HG03460 (cell line): Measurements from ENCODE around the gene LRP6.
"Not testable (repeated sequence)": the region's sequence is repeated elsewhere in the genome, so short reads cannot be mapped to it uniquely, and the experiment has no call there.

Experiments used
- ATAC-seq: cut with Tn5 transposase; IDR thresholded peaks from one replicate; pipeline ENCODE4 v1.9.1; 2021; ENCODE audit not compliant: unreplicated experiment

LRP6 gene

DNA sequence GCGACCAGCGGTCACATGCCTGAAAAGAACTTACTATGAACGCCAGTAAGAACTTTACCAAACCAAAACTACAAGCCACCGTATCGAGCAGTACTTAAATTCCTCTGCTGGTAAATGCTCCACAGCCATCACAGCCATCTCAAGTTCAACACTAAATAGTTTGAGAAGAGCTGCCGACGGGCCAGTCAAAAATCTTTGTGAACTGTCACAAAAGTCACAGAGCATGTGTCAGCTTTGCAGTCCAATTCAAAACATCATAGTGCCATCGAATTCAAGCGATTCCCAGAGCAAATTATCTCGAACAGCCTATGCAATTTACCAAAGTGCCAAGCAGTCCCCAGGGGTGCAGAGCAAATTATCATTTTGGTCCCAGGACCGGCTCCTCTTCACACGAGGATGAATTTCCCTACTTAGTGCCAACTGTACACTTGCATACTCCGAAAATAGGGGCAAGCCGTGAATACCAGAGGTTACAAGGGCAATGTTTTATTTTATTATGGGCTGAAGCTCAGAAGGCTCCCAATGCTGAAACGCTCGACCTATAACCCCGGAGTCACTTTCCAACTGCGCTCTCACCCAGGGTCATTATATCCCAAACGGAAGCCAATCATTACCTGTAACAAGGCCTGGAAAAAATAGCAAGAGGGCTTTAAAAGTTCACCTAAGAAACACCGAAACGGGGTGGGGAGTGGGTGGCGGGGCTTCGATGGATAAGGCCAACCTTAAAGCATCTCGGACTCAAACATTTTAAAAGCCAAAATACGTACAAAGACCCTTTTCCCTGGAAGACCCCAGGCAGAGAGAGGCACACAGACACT, 1.1 kb downstream of the LRP6 start:
- ATAC-seq, result no peak

DNA sequence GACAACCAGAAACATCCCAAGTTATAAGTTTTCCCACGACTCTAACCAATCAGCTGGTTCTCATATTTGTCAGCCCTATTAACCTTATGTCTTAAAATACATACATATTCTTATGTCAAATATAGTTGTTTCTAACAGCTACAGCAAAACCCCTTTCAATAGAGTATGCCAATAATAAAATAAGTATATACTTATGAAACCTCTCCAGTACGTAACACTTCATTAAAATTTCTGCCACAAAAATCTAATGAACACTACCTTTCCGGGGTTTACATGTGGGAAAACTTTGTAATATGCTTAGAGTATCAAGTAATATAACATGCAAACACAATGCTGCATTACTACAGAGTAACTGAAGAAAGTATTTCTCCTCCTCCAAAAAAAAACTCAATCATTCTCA, 1.8 kb downstream of the LRP6 start:
- ATAC-seq, result no peak

DNA sequence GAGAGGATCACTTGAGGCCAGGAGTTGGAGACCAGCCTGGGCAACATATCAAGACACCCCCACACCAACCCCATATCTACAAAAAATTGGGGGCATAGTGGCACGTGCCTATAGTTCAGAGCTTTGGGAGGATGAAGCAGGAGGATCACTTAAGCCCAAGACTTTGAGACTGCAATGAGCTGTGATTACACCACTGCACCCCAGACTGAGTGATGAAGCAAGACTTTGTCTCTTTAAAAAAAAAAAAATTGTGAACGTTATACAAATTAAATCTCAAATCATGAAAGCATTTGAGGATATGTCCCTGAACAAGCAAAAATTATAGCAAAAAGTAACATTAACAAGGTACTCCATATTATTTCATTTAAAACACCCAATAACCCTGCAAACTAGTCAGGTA, 2.9 kb downstream of the LRP6 start:
- no peak for ATAC-seq

DNA sequence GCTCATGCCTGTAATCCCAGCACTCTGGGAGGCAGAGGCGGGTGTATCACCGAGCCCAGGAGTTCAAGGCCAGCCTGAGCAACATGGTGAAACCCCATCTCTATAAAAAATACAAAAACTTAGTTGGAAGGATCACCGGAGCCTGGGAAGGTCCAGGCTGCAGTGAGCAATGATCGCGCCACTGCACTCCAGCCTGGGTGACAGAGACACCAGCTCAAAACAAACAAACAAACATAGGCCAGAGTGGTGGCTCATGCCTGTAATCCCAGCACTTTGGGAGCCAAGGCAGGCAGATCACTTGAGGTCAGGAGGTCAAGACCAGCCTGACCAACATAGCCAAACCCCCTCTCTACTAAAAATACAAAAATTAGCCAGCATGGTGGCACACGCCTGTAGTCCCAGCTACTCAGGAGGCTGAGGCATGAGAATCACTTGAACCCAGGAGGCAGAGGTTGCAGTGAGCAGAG, 10.5 kb downstream of the LRP6 start:
- ATAC-seq, result not testable (repeated sequence)

DNA sequence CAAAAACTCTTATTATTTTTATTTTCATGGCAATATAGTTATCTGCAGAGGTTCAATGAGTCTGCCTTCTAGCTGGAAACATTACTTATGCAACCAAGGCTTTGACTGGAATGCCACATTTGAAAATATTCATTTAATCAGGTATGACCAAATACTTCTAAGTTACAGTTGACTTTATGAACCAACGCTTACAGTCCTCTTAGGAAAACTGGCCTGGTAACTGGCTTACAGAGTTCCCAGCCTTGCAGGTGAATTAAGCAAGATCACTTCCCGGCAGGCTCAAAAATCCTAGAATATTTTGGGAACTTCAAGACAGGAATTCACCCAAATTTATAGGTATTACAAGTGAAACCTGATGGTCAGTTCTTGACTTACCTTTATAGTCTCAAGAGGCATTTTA, 12.3 kb downstream of the LRP6 start:
- no peak for ATAC-seq

DNA sequence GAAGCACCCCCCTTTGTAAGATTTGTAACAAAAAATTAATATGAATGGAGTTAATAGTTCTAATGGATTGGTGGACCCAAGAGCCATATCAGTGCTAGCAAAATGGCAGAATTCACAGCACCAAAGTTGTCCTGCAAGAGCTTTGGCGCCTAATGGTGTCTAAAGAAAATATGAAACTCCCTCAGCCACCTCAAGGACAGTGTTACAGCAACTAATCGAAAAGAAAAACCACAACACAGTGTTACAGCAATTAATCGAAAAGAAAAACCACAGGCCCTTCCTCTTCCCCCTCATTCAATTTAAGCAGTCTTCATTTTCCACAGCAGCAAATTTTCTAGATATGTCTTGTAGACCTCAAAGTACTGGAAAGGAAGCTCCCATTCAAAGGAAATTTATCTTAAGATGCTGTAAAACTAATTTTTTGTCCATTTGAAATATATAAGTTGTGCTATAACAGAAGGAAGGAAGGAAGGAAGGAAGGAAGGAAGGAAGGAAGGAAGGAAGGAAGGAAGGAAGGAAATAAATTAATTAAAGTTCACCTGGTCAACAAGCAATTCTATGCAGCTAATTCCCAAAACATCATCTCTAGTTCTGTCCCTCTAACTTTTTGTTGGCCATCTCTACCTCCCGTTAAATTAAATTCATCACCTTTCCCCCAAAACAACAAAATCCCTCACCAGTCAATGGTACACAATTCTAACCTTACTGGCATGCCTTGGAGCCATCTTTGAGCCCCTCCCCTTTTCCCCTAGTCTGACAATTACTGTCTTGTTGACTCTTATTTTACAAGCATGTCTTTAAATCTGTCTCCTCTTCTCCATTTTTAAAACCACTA, 17.4 kb downstream of the LRP6 start:
- no peak for ATAC-seq

DNA sequence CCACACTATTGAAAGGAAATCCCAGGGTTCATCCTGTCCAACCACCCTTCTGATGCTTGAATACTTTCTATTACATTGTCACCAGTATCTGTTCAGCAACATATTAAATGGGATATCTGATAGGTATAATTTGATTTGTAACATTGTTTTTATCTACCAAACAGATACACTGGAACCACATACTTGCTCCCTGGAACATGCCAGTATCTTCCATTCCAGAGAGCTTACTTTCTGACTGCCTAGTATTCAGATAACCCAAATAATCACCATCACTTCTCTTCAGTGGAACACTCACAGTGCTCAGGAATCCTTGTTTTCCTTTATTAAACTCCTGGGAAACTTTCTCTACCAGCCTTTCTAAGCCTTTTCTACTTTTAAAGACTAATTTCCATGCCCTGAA, 19.3 kb downstream of the LRP6 start:
- ATAC-seq, result no peak

DNA sequence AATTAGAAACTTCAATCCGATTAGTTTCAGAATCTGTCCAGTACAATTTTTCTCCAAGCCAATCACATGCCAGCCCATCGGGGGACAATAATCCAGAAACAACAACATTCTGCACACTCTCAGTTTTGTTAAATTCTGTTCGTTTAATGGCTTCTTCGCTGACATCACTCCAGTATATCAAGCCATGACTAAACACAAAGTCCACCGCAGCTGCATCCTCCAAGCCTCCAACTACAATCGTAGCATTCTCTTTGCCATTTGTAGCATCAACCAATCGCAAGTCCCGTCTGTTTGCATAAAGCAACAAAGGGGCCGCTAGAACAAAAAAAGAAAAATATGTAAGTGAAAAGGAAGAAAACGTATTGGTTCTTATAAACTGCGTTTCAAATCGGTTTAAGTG, 22.5 kb downstream of the LRP6 start:
- ATAC-seq, result no peak

DNA sequence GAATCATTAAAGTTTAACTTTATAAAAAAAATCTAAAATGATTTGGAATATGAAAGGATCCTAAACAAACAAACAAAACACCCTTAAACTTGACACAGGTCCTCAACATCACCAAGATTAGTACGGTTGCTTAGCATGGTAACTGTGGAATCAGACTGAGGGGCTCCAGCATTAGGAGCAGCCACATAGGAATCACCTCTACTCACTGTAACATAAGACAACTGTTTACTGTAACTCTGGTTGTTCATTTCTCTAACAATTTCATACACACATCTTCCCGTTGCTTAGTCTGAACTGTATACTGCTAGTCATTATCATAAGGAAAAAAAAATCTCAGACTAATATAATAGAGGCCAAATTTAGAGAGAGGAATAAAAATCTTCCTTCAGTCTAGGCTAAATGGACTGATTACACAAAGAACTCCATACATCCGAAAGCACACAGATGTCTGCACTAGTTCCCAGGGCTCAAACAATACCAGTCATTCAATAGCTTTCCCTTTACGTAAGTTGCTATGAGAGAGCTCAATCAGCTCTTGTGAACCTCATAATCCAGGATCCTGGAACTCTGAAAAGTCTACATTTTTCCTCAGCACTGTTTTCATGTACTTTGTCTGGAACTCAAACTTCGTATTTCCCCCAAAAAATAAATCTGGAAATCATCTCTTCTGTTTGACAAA, 26.0 kb downstream of the LRP6 start:
- ATAC-seq, result no peak

DNA sequence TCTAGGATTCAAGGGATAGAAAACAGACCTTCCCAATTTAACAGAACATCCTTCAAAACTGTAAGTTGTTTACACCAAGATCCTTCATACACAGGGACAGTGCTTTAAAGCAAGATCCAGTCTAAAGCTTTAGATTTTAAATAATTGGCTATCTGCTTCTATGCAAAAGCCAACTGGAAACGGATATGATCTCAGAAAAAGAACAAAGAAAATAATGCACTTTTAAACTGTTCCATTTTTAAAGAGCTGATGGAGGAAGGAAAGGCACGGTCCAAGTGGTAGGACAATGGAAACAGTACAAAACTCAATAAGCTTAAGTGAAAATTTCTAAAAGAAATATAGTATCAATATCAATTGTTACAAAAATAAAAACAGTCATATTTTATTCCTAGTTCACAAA, 27.7 kb downstream of the LRP6 start:
- ATAC-seq, result no peak

DNA sequence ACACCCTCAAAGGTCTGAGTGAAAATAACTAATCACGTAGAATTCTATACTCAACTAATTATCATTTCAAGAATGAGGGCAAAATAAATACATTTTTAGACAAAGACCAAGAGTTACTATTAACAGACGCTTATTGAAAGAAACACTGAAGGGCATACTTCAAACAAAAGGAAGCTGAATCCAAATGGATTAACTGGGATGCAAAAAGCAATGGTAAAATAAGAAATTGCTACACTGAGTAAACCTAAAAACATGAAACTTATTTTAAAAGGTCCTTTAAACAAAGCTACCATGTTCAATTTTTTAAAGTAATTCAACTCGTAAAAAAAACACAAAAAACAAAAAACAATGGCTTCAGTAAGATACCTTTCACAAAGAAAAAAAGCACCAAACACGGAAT, 28.2 kb downstream of the LRP6 start:
- ATAC-seq, result no peak

DNA sequence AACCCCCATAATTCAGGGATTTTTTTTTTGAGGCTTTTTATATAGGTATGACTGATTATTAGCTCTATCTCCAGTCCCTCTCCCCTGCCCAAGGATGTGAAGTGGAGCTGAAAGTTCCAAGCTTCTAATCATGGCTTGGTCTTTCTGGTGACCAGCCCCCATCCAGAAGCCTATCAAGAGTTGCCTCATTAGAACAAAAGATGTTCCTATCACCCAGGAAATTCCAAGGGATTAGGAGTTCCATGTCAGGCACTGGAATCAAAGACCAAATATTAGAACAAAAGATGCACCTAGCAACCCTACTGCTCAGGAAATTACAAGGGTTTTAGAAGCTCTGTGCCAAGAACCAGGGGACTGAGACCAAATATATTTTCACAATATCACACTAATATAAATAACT, 29.9 kb downstream of the LRP6 start:
- ATAC-seq, result no peak

DNA sequence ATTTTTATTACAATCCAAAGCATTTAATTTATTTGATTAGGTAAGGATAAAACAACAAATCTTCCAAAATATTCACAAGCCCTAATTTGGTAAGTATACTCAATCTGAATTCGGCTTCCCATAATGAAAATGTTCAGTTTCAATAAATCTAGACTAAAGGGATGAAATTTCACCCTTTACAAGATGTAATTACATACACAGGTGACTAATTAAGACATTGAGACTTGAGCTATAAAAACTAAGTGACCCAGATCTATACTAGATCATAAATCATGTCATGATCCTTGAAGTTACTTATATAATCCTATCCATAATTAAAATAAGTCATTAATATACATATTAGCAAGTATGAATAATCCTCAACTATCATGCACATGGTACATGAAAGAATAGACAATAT, 36.6 kb downstream of the LRP6 start:
- no peak for ATAC-seq

DNA sequence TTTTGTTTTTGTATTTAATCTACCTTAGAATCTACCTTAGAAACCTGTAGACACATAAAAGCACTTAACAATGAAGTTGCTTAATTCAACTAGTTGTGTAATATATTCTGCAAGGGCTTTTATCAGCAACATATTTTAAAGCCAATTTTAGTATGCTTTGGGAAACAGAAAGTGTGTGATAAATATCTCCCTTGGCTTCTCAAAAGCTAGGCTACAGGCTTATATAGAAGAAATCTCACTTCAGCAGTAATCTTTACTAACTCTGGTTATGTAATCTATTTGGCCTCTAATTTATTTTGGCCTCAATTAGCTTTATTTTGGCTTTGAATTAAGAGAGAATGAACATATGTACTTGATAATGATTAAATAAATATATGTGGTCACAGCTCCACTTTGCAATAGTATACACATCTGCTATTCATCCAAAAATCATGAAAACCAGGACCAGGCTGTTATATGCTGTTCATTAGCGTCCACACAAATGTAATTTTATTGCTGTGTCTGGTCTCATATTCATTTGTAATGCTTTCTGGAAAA, 37.2 kb downstream of the LRP6 start:
- ATAC-seq, result no peak

DNA sequence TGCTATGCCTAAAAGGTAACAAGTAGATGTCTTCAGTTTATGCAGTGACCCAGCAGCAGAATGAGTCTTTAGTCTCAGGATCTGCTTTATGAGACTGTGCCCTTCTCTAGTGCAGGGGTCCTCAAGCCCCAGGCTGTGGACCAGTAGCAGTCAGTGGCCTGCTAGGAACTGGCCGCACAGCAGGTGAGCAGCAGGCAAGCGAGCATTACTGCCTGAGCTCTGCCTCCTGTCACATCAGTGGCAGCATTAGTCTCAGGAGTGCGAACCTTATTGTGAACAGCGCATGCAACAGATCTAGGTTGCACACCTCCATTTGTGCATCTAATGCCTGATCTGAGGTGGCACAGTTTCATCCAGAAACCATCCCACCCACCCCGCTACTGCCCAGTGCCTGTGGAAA, 38.4 kb downstream of the LRP6 start:
- no peak for ATAC-seq

DNA sequence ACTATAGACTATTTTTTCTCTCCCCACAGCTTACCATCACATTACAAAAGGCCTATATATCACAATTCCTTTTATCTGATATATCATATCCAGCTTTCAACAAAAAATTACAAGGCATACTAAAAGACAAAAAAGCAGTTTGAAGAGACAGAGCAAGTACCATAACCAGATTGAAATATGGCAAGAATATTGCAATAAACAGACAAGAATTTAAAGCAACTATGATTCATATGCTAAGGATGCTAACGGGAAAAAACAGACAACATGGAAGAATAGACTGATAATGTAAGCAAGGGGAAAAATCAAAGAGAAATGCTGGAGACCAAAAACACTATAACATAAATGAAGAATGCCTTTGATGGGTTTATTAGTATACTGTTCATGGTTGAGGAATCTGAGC, 40.7 kb downstream of the LRP6 start:
- no peak for ATAC-seq

DNA sequence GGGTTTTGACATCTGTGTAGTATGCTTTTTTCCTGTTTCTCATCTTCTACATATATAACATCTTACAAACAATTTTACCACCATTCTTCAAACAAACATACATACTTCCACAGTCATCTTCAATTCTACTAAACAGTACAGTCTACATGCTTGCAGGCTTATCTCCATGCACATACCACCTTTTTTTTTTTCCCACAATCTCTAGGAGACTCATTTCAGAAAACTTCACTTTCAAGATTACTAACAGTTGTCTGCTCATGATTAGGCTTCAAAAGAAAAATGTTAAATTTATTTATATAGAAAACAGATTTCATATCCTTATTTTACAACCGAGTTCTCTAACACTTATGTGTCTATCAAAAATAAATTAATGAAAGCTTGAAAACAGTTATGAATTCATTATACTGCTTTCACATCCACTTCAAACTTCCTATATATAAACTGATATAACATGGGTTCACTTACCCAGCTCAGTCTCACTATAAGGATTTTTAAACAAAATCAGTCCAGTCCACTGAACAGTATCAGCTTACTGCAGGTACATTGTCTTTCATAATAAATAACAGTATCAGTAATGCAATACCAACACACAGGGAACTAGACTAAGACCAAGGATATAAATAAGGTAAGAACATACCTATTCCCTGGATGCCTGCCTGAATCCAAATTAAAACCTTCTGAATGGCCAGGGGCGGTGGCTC, 42.5 kb downstream of the LRP6 start:
- ATAC-seq, result no peak

DNA sequence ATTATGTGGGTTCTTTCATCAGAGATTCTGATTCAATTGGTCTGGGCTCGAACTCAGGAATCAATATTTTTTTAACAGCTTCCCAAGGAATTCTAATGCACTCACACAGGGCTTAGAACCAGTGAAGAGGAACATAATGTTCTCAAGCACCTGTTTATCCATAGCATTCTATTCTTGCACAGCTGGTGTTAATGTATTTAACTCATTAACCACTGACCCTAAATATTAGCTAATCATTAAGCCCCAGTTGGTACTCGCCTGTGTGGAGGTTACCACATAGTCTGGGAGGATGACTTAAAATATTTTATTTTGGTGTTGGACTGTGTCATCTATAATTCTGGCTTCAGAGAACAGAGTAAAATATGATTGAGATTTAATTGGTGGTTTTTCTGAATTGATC, 45.3 kb downstream of the LRP6 start:
- ATAC-seq, result no peak

DNA sequence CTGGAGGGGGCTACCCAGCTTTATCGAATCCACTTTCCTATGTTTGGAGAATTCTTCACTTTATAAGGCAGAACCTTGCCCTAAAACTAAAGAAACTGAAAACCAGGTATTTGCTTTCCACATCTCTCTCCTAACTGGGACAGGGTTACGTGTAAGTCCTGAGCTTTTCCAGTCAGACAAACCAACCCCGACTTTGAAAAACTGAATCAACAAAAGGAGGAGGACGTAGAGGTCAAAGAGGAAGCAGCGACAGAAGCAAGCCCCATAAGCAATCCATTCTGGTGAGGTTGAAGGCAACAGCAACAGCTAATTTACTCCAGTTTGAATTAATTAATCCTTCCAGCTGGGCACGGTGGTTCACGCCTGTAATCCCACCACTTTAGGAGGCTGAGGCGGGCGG, 47.2 kb downstream of the LRP6 start:
- no peak for ATAC-seq

DNA sequence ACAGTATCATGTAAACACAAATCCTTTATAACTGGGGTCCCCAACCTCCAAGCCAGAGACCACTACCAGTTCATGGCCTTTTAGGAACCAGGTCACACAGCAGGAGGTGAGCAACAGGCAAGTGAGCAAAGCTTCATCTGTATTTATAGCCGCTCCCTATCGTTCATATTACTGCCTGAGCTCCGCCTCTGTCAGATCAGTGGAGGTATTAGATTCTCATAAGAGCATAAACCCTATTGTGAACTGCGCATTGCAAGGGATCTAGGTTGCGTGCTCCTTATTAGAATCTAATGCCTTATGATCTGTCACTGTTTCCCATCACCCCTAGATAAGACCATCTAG, 49.9 kb downstream of the LRP6 start:
- no peak for ATAC-seq
